ENCODE measurements around the gene SOSTDC1. TPM values are rescaled to one million over a fixed set of nuclear protein-coding genes. Genes with fewer than 3 reads are reported as not detected.
"Not testable (repeated sequence)": the region's sequence is repeated elsewhere in the genome, so short reads cannot be mapped to it uniquely, and the experiment has no call there.

SOSTDC1 gene
- total RNA-seq, 3 donors from 2014 or later = 3.7 to 6.7 (median 5.1) TPM

GRCh38 chr7:16446508-16446907 lies 19.0 kb downstream of the SOSTDC1 start:
- no peaks in the 10 kb centered on the region for H3K36me3 ChIP-seq (ENCODE audit: low read depth)
- intact Hi-C loops (cut with DNase I, micrococcal nuclease) = no loop called here
- H3K4me3 ChIP-seq = no peak overlapping the region
- H3K4me1 ChIP-seq (ENCODE audit: low read depth) = no peaks in the 10 kb centered on the region
- TF ChIP-seq CTCF (IDR thresholded peaks at IDR 0.05) = no peak
- no peak for DNase-seq
- H3K9me3 ChIP-seq = no peaks in the 10 kb centered on the region
- no peak for ATAC-seq

GRCh38 chr7:16443871-16444270 lies 21.7 kb downstream of the SOSTDC1 start:
- H3K4me1 ChIP-seq (ENCODE audit: low read depth); ATAC-seq; DNase-seq; H3K36me3 ChIP-seq (ENCODE audit: low read depth); H3K9me3 ChIP-seq; H3K4me3 ChIP-seq; intact Hi-C loops (cut with DNase I, micrococcal nuclease): not testable (repeated sequence)

- ATAC-seq (no peak), DNase-seq (no peak)
- no peaks in the 10 kb centered on the region for H3K9me3 ChIP-seq
- no peak overlapping the region for H3K4me3 ChIP-seq
- no peak for TF ChIP-seq CTCF (IDR thresholded peaks at IDR 0.05)
- intact Hi-C loops (cut with DNase I, micrococcal nuclease) = no loop called here
- H3K4me1 ChIP-seq (ENCODE audit: low read depth) = no peaks in the 10 kb centered on the region
- no peaks in the 10 kb centered on the region for H3K36me3 ChIP-seq (ENCODE audit: low read depth)
These were observed 26.6 kb downstream of the SOSTDC1 start for GRCh38 chr7:16438988-16439387.

DNA sequence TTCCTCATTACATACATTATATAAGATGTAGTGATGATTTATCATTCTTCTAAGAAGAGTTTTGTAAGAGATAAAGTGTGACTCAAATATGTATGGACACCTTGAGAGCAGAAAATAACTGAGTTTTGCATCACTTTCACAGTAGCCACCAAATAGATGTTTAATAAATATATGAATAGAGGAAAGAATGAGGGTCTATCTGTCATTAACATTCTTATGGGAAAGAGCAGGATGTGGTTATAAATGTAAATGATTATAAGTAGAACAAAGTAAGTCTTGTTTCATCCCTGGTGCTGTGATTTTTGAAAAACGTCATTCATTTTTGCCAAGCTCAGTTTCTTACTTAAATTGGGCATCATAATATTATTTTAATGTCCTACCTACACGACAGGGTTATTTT lies 29.2 kb downstream of the SOSTDC1 start:
- no peak for DNase-seq
- Histone ChIP-seq H3K4me1 (ENCODE audit: low read depth) (no peaks in the 10 kb centered on the region), H3K9me3 (no peaks in the 10 kb centered on the region), H3K4me3 (no peak overlapping the region), H3K36me3 (ENCODE audit: low read depth) (no peaks in the 10 kb centered on the region)
- intact Hi-C loops (cut with DNase I, micrococcal nuclease) = no loop called here
- no peak for ATAC-seq
- TF ChIP-seq CTCF (IDR thresholded peaks at IDR 0.05) = no peak

GRCh38 chr7:16433568-16434122 lies 31.9 kb downstream of the SOSTDC1 start:
- no peak for ATAC-seq
- intact Hi-C loops (cut with DNase I, micrococcal nuclease) = loop anchor here in 1 of 2 donors (5.0 kb wide), 1 partner anchor 134 kb away; no protein-coding TSS in a partner anchor

DNA sequence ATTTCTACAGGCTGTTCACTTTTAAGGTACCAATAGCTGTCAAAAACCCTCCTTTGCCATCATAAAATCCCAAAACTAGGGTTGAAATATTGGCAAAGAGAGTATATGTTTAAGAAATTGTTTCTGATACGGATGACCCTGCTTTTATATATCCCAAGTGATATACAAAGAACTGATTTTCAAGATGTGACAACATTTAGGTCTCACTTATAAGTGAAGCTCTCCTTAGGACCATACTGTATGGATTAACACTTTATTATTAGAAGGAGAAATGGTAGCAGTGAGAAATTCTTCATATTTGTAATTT lies 33.2 kb downstream of the SOSTDC1 start:
- H3K36me3 ChIP-seq (ENCODE audit: low read depth) = no peaks in the 10 kb centered on the region
- ATAC-seq (no peak), DNase-seq (no peak)
- no peak for TF ChIP-seq CTCF (IDR thresholded peaks at IDR 0.05)
- H3K4me1 ChIP-seq (ENCODE audit: low read depth) = no peaks in the 10 kb centered on the region
- no peak overlapping the region for H3K4me3 ChIP-seq
- intact Hi-C loops (cut with DNase I, micrococcal nuclease) = loop anchor here in 1 of 2 donors (5.0 kb wide), 1 partner anchor 135 kb away; no protein-coding TSS in a partner anchor
- no peaks in the 10 kb centered on the region for H3K9me3 ChIP-seq

More at GRCh38 chr7:16433568-16434122, 31.9 kb downstream of the SOSTDC1 start:
- Histone ChIP-seq H3K4me3 (no peak overlapping the region), H3K4me1 (ENCODE audit: low read depth) (no peaks in the 10 kb centered on the region), H3K9me3 (no peaks in the 10 kb centered on the region), H3K36me3 (ENCODE audit: low read depth) (no peaks in the 10 kb centered on the region)
- DNase-seq = no peak
- TF ChIP-seq CTCF (IDR thresholded peaks at IDR 0.05) = no peak
